Rectal smooth muscle tissue (tissue), 1 donor: Measurements from ENCODE around the gene PABPN1L.

Experiments
- H3K27ac ChIP-seq: one replicate; pipeline ENCODE4 v1.7.0; 2013; ENCODE audit warnings: low read depth, low read length, inconsistent platforms
- H3K27me3 ChIP-seq: one replicate; pipeline ENCODE4 v1.7.0; 2013; ENCODE audit warnings: low read length; ENCODE audit not compliant: control insufficient read depth, insufficient read depth
- H3K36me3 ChIP-seq: one replicate; pipeline ENCODE4 v1.7.0; 2013; ENCODE audit warnings: low read length; ENCODE audit not compliant: control insufficient read depth, insufficient read depth
- H3K4me1 ChIP-seq: one replicate; pipeline ENCODE4 v1.7.0; 2013; ENCODE audit warnings: low read length; ENCODE audit not compliant: control insufficient read depth, insufficient read depth
- H3K4me3 ChIP-seq: one replicate; pipeline ENCODE4 v1.7.0; 2013; ENCODE audit warnings: low read length
- H3K9ac ChIP-seq: one replicate; pipeline ENCODE4 v1.7.0; 2013; ENCODE audit warnings: low read length

Gene PABPN1L

DNA sequence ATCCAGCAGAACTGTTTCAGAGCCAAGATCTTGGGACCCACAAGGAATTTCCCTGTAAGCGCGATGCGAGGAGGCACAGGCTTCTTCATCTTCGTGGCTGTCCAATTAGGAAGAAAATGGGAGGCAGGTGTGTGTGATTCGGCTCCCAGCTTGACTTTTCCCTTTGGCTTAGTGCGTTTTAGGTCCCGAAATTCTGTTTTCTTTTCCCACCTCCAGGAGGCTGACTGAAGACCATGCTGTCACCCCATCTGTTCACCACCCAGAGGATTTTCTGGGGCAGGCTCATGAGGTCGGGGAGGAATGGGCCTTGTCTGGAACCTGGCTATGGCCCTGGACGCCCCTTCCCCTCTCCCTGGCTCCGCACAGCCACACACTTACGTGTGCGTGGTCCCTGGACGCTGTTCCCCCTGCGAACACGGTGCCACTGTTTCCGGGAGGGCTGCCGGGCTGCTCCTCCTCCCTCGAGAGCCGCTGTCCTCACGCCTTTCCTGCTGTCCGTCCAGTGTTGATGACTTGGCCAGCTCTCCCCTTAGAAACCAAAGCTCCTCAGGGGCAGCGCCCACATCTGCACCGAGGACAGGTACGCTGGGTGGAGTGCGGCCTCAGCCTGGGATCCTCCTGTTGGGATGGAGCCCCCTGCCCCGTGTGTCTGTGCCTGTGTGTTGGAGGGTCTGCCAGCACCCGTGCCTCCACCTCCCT lies 2.7 kb upstream of the PABPN1L start:
- Histone ChIP-seq H3K27me3 (peaks cover 11% of the 10 kb centered on the region), H3K27ac (no peak overlapping the region), H3K4me3 (no peak overlapping the region), H3K4me1 (no peaks in the 10 kb centered on the region), H3K36me3 (no peaks in the 10 kb centered on the region), H3K9ac (no peak overlapping the region)

DNA sequence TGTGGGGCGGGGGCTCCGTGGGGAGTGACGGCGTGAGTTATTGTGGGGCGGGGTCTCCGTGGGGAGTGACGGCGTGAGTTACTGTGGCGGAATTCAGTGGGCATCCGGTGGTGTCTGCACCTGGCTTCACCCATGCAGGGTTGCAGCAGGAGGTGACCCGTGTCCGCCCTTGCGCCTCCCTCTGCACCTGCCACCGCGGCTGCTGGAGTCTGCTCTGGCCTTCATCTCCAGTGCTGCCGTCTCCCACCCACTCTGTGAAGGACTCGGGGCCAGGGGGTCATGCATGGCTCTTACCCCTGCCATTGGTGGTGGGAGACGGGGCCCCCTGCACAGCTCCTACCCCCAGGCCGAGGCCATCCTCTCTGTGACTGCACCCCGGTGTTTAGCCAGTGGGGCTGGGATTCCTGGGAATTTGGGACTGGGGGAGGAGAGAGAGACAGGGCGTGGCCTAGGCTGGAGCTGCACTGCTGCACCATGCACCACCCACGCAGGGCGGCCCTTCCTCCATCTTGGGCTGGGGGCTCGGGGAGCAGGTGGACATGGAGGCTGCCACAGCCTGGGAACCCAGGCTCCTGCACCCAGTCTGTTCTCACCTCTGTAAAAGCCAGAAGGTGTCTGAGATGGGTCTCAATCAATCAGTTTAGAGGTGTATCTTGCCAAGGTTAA lies 1.3 kb upstream of the PABPN1L start:
- Histone ChIP-seq H3K9ac (no peak overlapping the region), H3K4me3 (no peak overlapping the region), H3K36me3 (no peaks in the 10 kb centered on the region), H3K27ac (no peak overlapping the region), H3K4me1 (no peaks in the 10 kb centered on the region), H3K27me3 (peaks cover 11% of the 10 kb centered on the region)

DNA sequence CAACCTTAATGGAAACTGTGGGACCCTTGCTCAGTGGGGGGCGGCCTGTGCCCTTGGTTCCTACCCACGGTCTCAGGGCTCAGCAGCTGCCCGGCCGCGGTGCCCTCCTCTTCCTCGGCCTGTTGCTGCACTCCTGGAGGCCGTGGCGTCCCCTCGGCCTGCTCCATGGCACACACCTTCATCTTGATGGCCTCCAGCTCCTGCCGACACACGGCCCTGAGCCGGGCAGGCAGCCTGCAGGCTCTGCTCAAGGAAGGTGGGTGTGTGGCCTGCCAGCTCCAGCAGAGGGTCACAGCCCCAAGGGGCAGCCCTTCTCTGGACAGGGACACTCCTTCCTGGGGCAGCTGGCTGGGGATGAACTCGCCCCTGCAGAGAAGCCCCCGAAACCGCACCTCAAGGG lies 718 bp downstream of the PABPN1L start:
- H3K27ac ChIP-seq: no peak overlapping the region
- H3K4me3 ChIP-seq: no peak overlapping the region
- H3K27me3 ChIP-seq: peaks cover 1% of the 10 kb centered on the region
- no peak overlapping the region for H3K9ac ChIP-seq
- H3K4me1 ChIP-seq: no peaks in the 10 kb centered on the region
- H3K36me3 ChIP-seq: peaks cover 3% of the 10 kb centered on the region

DNA sequence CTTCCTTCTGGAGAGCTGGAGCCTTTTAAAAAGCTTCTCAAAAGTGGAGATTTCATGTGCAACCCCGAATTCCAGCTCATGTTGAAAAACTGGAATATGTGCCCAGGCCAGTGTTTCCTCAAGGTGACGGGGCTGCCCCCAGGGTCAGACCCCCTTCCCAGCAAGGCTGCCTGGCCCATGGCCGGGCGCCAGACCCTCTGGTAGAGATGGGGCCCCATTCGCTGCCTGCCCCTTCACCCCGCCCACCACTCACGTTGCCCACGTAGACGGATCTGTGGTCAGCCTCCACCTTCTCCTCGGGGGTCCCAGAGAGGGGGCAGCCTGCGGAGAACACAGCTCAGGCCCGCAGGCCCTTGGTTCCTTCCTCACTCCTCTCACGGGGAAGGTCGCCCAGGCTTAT lies 1.1 kb downstream of the PABPN1L start:
- Histone ChIP-seq H3K4me3 (no peak overlapping the region), H3K27ac (no peak overlapping the region), H3K36me3 (peaks cover 6% of the 10 kb centered on the region), H3K9ac (no peak overlapping the region), H3K4me1 (no peaks in the 10 kb centered on the region), H3K27me3 (no peaks in the 10 kb centered on the region)

DNA sequence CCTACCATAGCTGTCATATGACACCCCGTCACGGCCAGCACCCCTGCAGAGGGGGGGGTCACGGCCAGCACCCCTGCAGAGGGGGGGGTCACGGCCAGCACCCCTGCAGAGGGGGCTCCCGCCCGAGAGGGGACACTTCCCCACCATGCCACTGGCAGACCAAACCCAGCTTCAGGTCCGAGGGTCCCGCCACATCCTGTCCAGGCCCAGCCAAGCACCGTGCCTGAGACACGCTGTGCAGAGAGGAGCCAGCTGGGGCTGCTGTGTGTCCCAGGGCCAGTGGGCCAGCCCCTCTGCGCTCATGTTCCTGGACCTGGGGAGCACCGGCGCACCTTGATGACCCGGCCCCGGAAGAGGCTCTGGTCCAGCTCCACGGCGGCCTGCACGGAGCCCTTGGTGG lies 1.9 kb downstream of the PABPN1L start:
- Histone ChIP-seq H3K27me3 (no peaks in the 10 kb centered on the region), H3K4me1 (no peaks in the 10 kb centered on the region), H3K27ac (no peak overlapping the region), H3K36me3 (peaks cover 12% of the 10 kb centered on the region), H3K9ac (no peak overlapping the region), H3K4me3 (no peak overlapping the region)

DNA sequence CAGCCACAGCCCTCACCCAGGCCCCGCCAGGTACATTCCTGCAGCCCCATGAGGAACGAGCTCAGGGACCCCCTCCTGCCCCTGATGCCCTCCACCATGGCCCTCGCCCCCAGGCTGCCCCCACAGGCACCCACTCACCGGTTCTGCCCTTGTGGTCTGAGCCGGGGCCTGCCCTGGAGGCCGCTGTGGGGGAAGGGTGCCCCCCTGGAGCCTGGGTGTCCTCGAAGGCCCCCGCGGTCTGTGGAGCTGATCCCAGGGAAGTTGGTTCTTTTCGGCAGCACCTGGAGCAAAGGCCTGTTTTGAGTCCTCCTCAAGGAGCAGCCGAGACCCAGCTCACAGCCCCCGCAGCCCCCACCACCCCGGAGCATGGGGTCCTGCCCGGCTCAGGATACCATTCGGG lies 2.4 kb downstream of the PABPN1L start:
- Histone ChIP-seq H3K9ac (no peak overlapping the region), H3K27me3 (no peaks in the 10 kb centered on the region), H3K27ac (no peak overlapping the region), H3K4me3 (no peak overlapping the region), H3K4me1 (no peaks in the 10 kb centered on the region), H3K36me3 (peaks cover 16% of the 10 kb centered on the region)

DNA sequence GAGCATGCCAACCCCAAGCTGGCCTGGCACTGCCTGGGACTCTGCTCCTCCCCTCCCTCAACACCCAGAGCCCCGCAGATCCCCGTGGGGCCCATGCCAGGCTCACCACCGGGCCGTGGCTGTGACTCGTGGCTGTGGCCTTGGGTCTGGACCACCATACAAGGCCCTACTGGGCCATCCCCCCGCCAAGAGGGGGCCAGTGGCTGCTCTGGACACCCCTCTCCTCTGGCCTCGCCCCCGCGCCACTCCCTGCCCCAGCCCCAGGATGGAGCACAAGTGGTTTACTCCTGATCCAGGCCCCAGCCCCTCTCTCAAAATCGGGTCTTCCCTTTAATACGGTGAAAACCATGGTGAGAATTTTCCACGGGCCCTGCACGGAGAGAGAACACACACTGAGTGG lies 3.0 kb downstream of the PABPN1L start:
- H3K4me3 ChIP-seq: no peak overlapping the region
- H3K36me3 ChIP-seq: peaks cover 16% of the 10 kb centered on the region

DNA sequence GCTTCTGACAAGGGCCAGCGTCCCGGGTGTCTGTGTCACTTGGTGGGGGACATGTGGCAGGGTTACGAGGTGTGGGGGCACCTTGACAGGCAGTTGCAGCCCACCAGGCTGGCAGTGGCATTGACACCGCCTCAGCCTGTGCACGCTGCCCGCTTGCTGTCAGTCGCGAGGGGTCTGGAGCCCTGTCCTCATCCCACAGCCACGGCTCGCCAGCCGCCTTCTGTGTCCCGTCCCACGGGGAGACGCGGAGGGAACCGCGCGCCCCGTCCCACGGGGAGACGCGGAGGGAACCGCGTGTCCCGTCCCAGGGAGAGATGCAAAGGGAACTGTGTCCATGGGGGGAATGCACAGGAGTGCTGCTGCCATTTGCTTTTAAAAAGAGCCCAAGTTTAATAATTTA lies 3.5 kb downstream of the PABPN1L start:
- Histone ChIP-seq H3K4me3 (no peak overlapping the region), H3K9ac (no peak overlapping the region), H3K27ac (no peak overlapping the region), H3K27me3 (no peaks in the 10 kb centered on the region), H3K4me1 (no peaks in the 10 kb centered on the region), H3K36me3 (peaks cover 16% of the 10 kb centered on the region)

More for the DNA sequence above, 3.0 kb downstream of the PABPN1L start:
- Histone ChIP-seq H3K27me3 (no peaks in the 10 kb centered on the region), H3K9ac (no peak overlapping the region), H3K4me1 (no peaks in the 10 kb centered on the region), H3K27ac (no peak overlapping the region)

DNA sequence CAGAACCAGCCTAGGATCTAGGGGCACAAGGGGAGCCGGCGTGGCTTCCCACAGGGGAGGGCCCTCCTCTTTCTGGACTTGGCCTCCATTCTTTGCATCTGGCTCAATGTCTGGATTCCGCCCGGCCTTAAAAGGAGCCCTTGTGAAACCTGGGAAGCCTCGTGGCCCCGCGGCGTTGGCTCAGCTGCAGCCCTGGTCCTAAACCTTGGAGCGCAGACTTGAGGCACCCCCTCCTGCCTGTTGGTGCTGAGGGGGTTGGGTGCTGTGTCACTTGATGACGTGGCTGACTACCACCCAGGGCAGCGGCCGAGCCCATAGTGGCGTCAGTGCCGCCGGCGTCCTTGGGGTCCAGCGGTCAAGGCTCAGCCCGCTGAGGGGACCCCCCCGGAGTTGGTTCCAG lies 5.1 kb downstream of the PABPN1L start:
- H3K9ac ChIP-seq: no peak overlapping the region
- H3K27ac ChIP-seq: no peak overlapping the region
- H3K4me3 ChIP-seq: no peak overlapping the region
- H3K27me3 ChIP-seq: no peaks in the 10 kb centered on the region
- H3K4me1 ChIP-seq: no peaks in the 10 kb centered on the region
- peaks cover 16% of the 10 kb centered on the region for H3K36me3 ChIP-seq

DNA sequence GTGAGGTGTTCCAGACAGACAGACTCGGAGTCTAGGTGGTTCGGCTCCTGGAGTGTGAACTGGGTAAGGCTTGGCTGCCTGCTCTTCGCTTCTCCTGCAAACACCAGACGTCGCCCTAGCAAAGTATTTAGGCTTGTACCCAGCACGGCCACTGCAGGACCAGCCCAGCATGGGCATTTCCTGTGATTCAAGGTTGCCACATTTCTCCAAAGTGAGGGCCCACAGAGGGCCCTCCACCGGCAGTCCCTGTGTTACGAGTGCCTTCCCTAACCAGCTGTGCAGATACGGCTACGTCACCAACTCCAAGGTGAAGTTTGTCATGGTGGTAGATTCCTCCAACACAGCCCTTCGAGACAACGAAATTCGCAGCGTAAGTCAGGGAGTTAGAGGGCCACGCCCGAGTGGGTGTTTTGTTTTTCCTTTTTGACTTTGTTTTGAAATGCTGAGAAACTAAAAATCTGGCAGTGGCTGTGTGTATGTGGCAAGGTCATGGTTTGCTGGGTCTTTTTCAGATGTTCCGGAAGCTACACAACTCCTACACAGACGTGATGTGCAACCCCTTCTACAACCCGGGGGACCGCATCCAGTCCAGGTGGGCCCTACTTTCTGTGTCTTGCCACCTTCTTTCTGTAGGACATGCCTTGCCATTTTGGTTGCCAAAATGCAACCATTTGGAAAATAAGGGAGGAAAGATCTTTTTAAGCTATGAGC lies 6.9 kb downstream of the PABPN1L start:
- H3K4me3 ChIP-seq: no peak overlapping the region
- H3K27ac ChIP-seq: no peak overlapping the region
- H3K36me3 ChIP-seq: peaks cover 16% of the 10 kb centered on the region
- peaks cover 7% of the 10 kb centered on the region for H3K4me1 ChIP-seq
- H3K27me3 ChIP-seq: no peaks in the 10 kb centered on the region
- no peak overlapping the region for H3K9ac ChIP-seq

DNA sequence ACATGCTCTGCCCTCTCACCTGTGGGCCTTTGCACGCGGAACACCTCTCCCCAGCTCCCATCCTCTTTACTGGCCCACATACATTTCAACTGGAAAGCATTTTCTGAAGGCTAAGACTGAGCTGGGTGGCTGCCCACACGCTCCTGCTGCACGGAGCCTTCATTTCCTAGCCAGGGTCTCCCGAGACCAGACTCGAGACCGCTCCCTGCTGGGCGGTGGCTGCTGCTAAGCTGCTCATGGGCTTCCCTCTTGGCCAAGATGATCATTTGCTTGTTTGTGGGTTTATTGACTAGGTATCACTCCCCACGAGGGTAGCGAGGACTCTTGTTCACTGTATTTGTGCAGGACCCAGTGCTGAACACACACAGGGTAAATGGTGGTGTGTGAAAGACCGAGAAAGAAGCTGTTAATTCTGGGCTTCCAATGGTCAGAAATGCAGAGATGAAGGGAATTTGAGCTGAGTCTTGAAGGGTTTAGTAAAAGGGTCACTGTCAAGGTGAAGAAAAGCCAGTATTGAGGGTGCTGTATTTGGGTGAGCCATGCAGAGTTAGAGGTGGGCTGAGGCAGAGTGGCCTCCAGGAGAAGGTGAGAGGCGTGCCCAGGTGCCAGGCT lies 8.6 kb downstream of the PABPN1L start:
- no peak overlapping the region for H3K9ac ChIP-seq
- H3K27me3 ChIP-seq: no peaks in the 10 kb centered on the region
- peak overlapping the region; percentile 96 for H3K4me3 ChIP-seq
- H3K27ac ChIP-seq: no peak overlapping the region
- H3K4me1 ChIP-seq: peaks cover 7% of the 10 kb centered on the region
- H3K36me3 ChIP-seq: peaks cover 16% of the 10 kb centered on the region
